GM12874 (cell line): ENCODE measurements around the gene GRN.

ENCODE experiments used
- TF ChIP-seq, protein P1 (sequence below): IDR thresholded peaks from 2 replicates; pipeline ENCODE4 v1.5.1; 2011; ENCODE audit warnings: low read depth, mild to moderate bottlenecking, control low read depth, low read length, moderate library complexity; ENCODE audit not compliant: insufficient read depth

The GRN gene

GRCh38 chr17:44345454-44346026, 438 bp downstream of the GRN start:
- TF ChIP-seq, protein P1, sequence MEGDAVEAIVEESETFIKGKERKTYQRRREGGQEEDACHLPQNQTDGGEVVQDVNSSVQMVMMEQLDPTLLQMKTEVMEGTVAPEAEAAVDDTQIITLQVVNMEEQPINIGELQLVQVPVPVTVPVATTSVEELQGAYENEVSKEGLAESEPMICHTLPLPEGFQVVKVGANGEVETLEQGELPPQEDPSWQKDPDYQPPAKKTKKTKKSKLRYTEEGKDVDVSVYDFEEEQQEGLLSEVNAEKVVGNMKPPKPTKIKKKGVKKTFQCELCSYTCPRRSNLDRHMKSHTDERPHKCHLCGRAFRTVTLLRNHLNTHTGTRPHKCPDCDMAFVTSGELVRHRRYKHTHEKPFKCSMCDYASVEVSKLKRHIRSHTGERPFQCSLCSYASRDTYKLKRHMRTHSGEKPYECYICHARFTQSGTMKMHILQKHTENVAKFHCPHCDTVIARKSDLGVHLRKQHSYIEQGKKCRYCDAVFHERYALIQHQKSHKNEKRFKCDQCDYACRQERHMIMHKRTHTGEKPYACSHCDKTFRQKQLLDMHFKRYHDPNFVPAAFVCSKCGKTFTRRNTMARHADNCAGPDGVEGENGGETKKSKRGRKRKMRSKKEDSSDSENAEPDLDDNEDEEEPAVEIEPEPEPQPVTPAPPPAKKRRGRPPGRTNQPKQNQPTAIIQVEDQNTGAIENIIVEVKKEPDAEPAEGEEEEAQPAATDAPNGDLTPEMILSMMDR: peak; percentile 73

DNA sequence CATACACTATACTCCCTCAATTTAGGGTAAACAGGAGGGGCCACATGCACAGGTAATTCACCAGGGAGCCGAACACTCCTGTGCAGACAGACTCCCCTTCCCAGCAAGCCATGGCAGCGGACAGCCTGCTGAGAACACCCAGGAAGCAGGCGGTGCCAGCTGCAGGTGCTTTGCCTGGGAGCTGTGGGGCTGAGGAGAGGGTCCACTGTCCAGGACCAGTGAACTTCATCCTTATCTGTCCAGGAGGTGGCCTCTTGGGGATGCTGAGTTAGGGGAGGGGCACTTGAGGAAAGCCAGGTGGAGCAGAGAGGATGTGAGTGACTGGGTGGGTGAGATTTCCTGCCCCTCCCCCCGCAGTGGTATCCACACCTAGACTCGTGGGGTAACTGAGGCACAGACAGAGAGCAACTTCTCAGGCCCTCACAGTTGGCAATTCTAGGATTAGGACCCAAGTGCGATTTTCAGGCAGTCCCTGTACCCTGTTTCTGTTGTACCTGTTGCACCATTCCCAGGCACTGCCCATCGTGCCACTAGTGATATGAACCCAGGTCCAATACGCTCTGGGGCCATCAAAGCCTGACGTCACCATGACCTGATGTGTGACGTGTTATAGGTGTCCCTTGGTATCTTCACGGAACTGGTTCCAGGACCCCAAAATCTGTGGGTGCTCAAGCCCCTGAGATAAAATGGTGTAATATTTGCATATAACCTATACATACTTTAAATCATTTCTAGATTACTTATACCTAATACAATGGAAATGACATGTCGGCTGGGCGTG, 1.2 kb downstream of the GRN start:
- TF ChIP-seq, protein P1: no peak

GRCh38 chr17:44348234-44348987, 3.3 kb downstream of the GRN start:
- TF ChIP-seq, protein P1: no peak

GRCh38 chr17:44348988-44349364, 3.9 kb downstream of the GRN start:
- TF ChIP-seq, protein P1: no peak

DNA sequence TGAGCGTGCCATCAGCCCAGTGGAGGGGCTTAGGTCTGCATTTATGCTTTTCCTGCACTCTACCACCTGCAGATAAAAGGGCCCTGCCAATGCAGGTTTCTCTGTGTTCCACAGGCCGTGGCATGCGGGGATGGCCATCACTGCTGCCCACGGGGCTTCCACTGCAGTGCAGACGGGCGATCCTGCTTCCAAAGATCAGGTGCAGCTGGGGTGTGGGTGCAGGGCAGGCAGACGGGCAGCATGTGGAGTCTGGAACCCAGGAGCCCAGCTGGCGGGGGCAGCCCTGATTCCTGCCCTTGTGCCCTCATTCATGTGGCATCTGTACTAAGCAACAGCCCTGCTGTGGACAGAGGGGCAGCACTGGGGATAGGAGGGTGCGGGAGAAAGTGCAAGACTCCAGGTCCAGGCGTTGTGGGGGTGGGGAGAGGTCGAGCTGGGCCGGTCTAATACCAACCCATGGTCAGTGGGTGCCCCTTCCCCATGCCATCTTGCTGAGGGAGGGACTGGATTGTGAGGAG, 4.5 kb downstream of the GRN start:
- TF ChIP-seq, protein P1: no peak

- TF ChIP-seq, protein P1: peak; percentile 99
Measured at GRCh38 chr17:44350733-44351226, 5.7 kb downstream of the GRN start.

DNA sequence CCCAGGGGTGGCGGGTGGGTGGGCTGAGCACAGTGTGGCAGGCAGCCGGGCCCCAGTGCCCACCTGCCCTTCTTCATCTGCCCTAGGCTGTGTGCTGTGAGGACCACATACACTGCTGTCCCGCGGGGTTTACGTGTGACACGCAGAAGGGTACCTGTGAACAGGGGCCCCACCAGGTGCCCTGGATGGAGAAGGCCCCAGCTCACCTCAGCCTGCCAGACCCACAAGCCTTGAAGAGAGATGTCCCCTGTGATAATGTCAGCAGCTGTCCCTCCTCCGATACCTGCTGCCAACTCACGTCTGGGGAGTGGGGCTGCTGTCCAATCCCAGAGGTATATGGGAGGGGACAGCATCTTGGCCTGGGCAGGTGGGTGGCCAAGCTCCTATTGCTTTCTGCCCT, 6.4 kb downstream of the GRN start:
- TF ChIP-seq, protein P1: no peak
